Measurements from ENCODE around the gene FKBP2.

Gene FKBP2

DNA sequence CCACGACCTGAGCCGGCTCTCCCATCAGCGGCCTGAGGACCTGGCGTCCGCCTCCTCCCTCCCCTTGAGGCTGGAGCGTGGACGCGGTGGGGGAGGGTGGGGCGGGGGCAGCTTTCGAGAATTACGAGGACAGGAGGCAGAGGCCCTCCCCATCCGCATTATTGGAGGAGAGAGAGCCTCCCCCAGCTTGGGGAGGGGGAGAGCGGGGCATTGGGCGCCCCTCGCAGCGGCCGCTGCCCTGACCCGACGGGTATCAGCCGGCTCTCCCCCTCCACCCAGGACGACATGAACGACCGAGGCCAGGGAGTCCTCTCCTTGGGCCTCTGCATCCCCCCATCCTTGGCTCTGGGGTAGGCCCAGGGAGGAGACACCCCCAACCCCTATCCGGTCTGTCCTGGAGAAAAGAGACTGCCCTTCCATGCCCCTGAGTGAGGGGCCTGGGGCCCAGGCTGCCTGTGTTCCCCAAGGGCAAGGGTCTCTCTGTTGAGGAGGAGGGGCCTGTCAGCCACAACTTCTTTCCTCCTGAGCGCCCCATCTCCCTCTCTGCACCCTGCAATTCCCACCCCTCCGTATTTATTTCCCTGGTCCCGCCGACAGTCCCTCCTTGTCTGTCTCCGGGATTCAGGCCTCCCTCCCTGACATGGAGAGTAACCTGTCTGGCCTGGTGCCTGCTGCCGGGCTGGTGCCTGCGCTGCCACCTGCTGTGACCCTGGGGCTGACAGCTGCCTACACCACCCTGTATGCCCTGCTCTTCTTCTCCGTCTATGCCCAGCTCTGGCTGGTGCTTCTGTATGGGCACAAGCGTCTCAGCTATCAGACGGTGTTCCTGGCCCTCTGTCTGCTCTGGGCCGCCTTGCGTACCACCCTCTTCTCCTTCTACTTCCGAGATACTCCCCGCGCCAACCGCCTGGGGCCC is 45.2 kb downstream of the FKBP2 start:
- no peak for DNase-seq (ENCODE audit: low spot score)

DNA sequence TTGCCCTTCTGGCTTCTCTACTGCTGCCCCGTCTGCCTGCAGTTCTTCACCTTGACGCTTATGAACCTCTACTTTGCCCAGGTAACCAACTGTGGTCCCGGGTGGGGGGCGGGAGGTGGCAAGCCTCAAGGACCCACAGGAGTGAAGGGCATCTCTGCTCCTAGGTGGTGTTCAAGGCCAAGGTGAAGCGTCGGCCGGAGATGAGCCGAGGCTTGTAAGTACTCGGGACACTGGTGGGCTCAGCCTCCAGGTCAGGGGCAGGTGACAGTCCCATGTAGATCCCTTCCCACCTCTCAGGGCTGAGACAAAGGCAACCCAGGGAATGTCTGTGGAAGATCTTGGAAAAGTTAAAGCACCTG is 45.9 kb downstream of the FKBP2 start:
- DNase-seq (ENCODE audit: low spot score): no peak

DNA sequence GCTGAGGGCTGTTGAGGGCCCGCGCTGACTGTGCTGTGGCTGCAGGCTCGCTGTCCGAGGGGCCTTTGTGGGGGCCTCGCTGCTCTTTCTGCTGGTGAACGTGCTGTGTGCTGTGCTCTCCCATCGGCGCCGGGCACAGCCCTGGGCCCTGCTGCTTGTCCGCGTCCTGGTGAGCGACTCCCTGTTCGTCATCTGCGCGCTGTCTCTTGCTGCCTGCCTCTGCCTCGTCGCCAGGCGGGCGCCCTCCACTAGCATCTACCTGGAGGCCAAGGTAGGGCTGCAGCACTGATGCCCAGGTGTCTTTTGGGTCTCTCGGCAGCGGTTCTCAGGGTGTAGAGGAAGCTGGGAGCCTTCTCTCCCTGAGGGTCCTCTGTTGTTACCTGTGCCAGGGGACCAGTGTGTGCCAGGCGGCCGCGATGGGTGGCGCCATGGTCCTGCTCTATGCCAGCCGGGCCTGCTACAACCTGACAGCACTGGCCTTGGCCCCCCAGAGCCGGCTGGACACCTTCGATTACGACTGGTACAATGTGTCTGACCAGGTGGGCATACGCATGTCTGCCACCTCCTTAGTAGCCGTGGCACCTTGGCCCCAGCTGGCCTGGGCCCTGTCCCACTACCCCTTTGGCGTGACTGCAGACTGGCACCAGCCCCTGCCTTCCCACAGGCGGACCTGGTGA is 46.9 kb downstream of the FKBP2 start:
- DNase-seq (ENCODE audit: low spot score): no peak

DNA sequence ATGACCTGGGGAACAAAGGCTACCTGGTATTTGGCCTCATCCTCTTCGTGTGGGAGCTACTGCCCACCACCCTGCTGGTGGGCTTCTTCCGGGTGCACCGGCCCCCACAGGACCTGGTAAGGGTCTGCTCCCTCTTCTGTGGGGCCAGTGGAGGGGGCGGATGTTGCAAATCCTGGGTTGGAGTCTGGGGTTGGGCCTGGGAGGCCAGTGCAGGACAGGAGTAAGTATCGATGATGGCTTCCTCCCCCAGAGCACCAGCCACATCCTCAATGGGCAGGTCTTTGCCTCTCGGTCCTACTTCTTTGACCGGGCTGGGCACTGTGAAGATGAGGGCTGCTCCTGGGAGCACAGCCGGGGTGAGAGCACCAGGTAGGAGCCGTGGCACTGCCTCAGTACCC is 47.5 kb downstream of the FKBP2 start:
- no peak for DNase-seq (ENCODE audit: low spot score)

DNA sequence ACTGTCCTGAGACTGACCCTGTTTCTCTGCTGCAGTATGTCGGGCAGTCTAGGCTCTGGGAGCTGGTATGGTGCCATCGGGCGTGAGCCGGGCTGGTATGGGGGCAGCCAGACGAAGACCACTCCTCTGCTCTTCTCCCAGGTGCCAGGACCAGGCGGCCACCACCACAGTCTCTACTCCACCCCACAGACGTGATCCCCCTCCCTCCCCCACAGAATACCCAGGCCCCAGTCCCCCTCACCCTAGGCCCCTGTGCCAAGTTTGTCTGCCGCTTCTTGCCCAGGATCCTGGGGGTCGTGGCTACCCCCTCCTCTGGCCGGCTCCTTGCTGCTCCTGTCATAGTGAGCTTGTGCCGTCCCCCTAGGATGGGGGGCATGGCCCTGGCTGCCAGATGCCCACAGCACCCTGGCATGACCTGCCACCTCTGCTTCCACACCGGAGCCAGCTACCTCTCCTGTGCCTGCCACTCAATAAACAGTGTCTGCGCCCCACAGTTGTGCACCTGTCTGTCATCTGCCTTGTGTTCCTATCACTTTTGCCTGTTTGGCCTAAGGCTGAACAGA is 48.2 kb downstream of the FKBP2 start:
- no peak for DNase-seq (ENCODE audit: low spot score)

DNA sequence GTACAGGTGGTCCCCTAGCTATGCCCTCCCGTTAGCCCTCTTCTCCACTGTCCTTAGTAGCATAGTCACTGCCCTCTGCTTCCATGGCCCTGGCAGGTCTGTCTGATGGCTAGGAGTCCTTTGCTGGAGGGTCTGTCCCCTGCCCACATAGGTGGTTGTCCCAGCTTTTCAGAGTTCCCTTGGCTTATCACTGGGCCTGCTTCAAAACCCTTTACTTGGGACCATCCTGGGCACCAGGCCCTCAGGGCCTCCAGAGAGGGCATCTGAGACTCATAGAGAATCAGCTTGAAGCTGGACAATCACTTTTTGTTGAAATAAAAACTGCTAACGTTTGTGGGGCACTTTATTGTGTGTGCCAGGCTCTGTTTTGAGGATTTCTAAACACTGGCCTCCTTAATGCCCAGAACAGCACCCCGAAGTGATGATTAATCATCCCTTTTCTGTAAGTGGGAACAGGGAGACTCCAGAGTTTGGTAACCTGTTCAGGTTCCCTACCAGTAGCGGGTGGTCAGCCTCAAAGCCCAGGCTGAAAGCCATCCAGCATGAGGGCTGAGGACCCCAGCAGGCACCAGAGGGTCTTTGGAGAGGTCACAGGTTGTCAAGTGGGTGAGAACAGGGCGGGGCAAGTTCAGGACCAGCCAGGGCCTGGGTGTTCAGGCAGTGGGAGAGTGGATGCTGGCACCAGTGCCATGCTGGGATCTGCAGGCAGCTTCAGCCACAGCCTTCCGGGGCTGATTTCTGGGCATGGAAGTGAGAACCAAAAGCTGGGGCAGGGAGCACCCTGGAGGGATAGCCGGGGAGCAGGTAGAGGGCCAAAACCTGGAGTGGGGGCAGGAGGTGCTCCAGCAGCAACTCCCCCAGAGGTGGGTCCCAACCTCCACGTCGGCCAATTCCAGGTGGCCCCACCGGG is 49.7 kb downstream of the FKBP2 start:
- no peak for DNase-seq (ENCODE audit: low spot score)

DNA sequence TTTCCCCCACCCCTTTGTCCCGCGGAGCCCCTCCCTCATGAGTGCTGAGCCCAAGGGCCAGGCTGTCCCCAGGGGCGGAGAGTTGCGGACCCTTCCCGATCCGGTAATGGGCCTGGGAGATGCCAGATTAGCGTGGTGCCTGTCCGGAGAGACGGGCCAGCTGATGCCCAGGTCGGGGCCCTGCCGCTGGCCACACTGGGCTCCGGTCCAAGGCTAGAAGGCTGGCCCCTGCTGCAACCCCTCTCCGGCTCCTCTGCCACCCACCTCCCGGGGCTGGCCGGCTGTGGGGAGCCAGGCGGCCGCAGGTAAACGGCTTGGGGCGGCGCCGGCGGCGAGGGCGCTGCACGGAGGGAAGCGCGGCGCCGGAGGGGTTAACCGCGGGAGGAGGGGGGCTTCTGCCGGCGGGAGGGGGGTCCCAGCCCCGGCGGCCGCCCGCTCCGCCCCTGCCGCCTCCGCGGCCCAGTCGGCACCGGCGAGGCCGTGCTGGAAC is 50.4 kb downstream of the FKBP2 start, which contains the start of gene KCNK4:
KCNK4 (plus strand) TSS at position 41 of the 490 bp plus-strand sequence. CDS start 1,717 bp downstream, outside the sequence.
- no peak for DNase-seq (ENCODE audit: low spot score)

DNA sequence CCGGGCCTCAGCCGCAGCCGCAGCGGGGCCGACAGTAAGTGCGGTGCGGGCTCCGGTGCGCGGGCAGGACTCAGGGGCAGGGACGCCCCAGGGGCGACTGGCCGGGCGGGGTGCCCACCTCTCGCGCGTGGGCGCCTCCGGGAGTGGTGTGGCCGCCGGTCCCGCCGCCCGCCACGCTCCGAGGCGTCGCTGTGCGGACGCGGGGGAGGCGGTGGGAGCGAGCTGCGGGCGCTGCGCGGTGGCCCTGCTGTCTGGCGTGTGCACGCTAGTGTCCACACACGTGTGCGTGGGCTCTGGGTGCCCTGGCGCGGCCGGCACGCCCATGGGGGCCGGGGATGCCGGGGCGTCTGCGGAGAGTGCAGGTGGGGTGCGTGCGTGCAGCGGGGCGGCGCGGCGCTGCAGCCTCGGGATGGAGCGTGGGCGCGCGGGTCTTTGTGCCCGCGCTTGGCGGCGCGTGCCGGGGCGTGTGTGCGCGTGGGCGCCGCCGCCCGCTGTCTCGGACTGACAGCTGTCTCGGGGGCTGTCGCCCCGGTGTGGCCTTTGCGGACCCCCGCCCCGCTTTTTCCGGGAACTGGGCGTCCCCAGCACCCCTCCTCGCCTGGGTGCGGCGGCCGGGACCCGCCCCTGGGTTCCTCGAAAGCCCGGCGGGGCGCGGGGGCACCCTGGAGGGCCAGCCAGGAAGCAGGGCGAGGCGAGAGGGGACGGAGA is 51.0 kb downstream of the FKBP2 start:
- no peak for DNase-seq (ENCODE audit: low spot score)

DNA sequence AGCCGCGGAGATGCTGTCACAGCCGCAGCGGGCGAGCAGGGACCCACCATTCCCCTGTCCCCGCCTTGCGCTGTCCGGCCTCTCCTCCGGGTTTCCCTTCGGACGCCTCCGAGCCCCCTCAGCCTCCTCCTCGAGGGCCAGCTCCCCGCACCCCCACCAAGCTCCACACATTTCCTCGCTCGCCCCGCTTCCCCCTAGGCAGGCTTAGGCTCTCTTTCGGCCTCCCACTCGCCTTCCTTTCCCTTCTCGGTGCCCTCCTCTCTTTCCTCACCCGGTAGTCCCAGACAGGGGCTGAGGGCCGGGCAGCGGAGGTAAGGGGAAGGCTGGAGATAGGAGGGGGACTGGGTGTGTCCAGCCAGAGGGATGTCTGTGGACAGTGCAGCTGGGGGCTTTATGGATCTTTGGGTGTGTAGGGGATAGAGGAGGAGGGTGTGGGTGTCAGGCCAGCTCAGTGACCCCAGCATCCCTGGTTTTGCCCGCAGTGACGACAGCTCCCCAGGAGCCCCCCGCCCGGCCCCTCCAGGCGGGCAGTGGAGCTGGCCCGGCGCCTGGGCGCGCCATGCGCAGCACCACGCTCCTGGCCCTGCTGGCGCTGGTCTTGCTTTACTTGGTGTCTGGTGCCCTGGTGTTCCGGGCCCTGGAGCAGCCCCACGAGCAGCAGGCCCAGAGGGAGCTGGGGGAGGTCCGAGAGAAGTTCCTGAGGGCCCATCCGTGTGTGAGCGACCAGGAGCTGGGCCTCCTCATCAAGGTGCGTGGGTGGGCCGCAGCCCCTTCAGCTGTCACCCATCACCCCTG is 51.8 kb downstream of the FKBP2 start:
- no peak for DNase-seq (ENCODE audit: low spot score)

Measured in pons (tissue), 1 donor.